ENCODE measurements around the gene MBTD1.

MBTD1 gene

DNA sequence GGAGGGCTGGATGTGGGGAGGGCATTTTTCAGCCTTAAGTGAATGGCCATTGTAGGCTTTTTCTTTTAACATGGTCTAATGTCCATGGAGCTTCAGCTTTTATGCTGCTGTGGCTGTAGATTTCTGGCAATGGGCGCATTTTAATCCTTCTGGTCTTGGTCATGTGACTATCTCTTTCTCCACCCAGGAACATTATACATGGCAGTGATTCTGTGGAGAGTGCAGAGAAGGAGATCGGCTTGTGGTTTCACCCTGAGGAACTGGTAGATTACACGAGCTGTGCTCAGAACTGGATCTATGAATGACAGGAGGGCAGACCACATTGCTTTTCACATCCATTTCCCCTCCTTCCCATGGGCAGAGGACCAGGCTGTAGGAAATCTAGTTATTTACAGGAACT lies 98.3 kb downstream of the MBTD1 start:
- DNase-seq: no peak
- in situ Hi-C loops (cut with HindIII; ENCODE audit: low pct_ligation_motif_present, low pct_unique_long_range_greater_than_20kb, low sequenced_read_pairs): no loop called here

DNA sequence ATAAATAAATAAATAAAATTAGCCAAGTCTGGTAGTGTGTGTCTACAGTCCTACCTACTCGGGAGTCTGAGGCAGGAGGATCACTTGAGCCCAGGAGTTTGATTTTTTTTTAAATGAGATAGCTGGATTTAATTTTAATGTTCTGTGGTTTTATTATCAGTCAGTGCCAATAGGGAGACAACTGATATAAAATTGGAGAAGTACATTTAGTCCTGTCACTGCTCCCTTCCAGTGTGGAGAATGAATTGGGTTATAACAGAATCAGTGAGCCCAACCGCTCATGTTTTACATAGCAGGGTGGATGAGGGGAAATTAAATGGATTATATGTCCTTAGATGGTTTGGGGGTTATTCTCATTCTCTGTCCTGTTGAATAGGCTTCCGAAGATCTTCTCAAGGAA lies 100.2 kb downstream of the MBTD1 start:
- DNase-seq: no peak
- in situ Hi-C loops (cut with HindIII; ENCODE audit: low pct_ligation_motif_present, low pct_unique_long_range_greater_than_20kb, low sequenced_read_pairs): no loop called here

DNA sequence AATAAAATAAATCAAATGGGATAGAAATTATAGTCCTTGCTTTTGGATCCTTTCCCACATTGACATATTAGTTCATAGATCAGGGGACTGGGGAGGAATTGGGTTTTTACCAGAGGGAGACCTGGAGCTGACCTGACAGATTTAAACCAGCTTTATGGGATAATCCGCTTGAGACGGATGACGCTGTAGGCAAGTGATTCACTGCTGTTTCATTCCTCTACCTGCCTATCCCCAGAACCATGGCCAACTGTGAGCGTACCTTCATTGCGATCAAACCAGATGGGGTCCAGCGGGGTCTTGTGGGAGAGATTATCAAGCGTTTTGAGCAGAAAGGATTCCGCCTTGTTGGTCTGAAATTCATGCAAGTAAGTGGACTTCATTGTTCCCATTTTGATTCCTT lies 104.4 kb downstream of the MBTD1 start:
- DNase-seq: no peak
- in situ Hi-C loops (cut with HindIII; ENCODE audit: low pct_ligation_motif_present, low pct_unique_long_range_greater_than_20kb, low sequenced_read_pairs): no loop called here

DNA sequence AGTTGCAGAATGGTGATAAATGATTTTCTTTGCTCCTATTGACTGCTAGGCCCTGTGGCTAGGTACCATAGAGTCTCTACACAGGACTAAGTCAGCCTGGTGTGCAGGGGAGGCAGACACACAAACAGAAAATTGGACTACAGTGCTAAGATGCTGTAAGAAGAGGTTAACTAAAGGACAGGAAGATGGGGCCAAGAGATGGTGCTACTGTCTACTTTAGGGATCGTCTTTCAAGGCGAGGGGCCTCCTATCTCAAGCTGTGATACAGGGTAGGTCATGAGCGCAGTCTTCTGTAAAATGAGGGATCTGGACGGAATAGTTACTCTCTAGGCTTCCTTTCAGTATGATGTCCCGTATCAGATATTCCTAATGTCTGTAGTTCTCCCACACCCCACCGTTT lies 105.7 kb downstream of the MBTD1 start:
- in situ Hi-C loops (cut with HindIII; ENCODE audit: low pct_ligation_motif_present, low pct_unique_long_range_greater_than_20kb, low sequenced_read_pairs): no loop called here
- DNase-seq: no peak

DNA sequence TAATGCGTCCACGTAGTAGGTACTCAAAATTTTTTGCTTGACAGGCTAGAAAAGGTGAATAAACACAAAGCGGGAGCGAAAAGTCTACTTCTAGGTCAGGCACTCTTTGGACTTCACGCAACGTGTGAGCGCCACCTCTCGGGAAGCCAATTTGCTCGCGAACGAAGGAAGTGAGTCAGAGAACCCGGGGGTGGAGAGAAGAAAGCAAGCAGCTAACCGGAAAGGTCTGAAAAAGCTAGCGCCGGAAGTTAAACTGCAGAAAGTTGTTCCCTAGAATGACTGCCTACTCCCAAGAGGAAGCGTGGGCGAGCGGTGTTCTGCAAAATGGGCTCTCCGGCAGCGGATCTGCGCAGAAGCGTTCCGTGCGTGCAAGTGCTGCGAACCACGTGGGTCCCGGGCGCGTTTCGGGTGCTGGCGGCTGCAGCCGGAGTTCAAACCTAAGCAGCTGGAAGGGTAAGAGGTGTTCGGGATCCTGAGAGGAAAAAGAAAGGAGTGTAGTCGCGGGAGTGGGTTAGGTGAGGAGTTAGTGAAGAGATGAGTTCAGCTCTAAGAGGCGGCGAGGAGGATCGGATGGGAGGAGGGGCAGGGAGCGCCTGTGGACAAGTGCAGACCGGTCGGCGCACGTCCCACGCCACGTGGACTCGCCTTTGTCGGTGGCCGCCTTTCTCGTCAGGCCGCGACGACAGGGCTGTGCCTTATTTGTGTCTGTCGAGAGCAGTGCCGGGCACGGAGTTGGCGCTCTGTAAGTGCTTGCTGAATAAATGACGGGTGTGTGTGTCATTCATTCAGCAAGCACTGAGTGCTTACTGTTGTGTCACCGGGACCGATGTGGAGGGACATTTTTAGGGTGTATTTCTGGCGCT lies 106.4 kb downstream of the MBTD1 start, which contains the start of gene NME1:
NME1 (plus strand) TSS at position 350 of the 863 bp plus-strand sequence. CDS start 2,096 bp downstream, outside the sequence.
- in situ Hi-C loops (cut with HindIII; ENCODE audit: low pct_ligation_motif_present, low pct_unique_long_range_greater_than_20kb, low sequenced_read_pairs): no loop called here
- peak; percentile 100 for DNase-seq

DNA sequence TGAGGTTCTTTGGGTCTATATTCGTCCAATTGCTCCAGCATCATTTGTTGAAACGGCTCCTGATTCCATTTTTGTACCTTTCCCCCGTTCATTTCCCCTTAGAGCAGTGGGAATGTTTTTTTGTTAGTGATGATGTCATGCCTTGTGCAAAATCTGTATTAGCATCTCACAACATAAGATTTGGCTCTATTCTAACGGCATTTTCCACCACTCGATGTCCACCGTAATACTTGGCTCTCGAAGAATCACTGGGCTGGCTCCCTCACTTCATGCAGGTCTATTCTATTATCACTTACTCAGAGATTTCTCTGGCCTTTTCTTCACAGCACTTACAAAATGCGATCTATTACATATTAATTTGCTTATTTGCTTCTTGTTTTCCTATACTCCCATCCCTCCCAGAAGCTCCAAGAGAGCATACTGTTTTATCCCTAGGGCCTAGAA lies 107.1 kb downstream of the MBTD1 start:
- DNase-seq: peak; percentile 49
- in situ Hi-C loops (cut with HindIII; ENCODE audit: low pct_ligation_motif_present, low pct_unique_long_range_greater_than_20kb, low sequenced_read_pairs): no loop called here

DNA sequence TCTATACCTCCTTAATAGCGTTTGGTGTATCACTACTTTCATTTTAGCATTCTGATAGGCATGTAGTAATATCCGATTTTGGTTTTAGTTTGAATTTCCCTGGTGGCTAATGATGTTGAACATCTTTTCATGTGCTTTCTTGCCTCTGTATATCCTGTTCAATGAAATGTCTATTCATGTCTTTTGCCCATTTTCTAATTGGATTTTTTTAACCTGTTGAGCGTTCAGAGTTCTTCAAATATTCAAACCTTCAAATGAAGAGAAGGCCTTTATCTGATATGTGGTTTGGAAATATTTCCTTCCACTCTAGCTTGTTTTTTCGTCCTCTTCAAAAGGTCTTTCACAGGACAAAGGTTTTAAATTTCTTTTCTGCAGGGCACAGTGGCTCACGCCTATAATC lies 108.9 kb downstream of the MBTD1 start:
- no peak for DNase-seq
- in situ Hi-C loops (cut with HindIII; ENCODE audit: low pct_ligation_motif_present, low pct_unique_long_range_greater_than_20kb, low sequenced_read_pairs): no loop called here

DNA sequence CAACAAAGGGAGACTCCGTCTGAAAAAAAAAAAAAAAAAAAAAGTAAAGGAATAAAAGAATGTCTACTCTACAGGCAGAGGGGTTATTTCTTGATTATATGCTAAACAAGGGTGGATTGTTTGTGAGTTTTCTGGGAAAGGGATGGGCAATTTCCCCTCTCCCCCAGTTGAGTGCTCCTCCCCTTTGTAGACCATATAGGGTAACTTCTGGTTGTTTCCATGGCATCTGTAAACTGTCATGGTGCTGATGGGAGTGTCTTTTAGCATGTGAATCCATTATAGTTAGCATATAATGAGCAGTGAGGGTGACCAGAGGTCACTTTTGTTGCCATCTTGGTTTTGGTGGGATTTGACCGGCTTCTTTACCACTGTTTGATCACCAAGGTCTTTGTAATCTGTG lies 110.7 kb downstream of the MBTD1 start:
- DNase-seq: no peak
- in situ Hi-C loops (cut with HindIII; ENCODE audit: low pct_ligation_motif_present, low pct_unique_long_range_greater_than_20kb, low sequenced_read_pairs): no loop called here

DNA sequence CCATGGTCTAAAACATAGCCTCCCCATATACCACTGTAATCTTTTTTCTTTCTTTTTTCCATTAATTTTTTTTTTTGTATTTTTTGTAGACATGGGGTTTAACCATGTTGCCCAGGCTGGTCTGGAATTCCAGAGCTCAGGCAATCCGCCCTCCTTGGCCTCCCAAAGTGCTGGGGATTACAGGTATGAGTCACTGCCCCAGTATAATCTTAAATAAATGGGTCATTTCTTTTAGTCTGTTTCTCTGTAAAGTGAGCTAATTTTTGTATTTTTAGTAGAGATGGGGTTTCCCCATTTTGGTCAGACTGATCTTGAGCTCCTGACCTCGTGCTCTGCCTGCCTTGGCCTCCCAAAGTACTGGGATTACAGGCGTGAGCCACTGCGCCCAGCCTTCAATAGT lies 112.2 kb downstream of the MBTD1 start:
- DNase-seq: no peak
- in situ Hi-C loops (cut with HindIII; ENCODE audit: low pct_ligation_motif_present, low pct_unique_long_range_greater_than_20kb, low sequenced_read_pairs): no loop called here

DNA sequence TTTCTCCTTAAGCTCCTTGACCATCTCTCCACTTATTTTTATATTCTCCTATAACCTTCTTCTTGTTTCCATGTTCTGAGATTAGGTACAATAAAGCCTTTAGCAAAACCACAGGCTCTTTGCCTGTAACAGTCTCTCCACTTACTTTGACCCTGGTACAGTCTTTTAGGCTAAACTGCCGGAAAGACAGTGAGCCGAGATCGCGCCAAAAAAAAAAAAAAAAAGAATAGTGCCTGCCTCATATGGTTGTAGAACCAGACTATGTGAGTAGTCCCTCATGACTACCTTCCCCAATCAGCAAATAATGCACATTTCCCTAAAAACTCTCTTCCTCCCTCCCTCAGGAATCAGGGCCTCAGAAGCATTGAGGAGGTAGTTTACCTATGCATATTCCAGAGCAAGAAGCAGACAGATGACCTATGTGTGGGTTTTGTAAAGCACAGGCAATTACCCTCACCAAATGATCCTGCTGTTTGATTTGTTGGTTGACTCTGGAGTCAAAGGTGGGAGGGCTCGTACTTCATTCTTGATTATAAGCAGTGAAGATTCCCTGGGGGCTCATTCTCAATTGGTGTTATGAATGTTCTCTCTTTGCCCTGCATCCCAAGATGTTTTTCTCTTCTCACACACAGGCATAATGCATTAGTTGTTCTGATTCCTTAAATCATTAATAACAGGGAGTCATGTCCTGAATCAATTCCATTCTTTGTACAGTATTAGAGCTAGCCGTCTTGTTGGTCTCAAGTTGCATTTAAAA lies 115.4 kb downstream of the MBTD1 start:
- in situ Hi-C loops (cut with HindIII; ENCODE audit: low pct_ligation_motif_present, low pct_unique_long_range_greater_than_20kb, low sequenced_read_pairs): no loop called here
- DNase-seq: no peak

DNA sequence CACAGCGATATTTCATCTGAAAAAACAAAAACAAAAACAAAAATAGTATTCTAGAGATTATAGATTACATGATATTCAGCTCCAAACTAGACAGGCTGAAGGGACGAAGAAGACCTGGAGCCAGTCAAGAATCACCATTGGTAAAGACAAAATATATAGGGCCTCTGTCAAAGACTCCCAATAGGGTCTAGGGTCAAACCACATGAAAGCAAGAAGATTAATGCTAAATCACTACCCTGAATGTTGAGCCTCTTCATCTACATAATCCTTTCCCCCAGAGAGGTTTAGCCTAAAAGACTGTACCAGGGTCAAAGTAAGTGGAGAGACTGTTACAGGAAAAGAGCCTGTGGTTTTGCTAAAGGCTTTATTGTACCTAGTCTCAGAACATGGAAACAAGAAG lies 117.3 kb downstream of the MBTD1 start:
- in situ Hi-C loops (cut with HindIII; ENCODE audit: low pct_ligation_motif_present, low pct_unique_long_range_greater_than_20kb, low sequenced_read_pairs): no loop called here
- DNase-seq: no peak

DNA sequence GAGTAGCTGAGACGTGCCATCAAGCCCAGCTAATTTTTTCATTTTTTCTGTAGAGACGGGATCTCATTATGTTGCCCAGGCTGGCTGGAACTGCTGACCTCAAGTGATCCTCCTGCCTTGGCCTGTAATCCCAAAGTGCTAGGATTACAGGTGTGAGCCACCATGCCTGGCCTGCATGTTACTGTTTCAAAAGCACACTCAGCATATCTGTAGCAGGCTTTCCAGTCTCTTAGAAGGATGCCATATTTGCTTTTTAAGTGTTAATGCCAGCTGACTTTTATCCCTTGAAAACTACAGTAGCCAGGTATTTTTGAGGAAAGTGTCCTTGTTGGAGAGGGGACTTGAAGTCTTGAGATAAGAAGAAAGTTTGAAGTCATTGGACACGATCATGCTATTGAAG lies 123.9 kb downstream of the MBTD1 start:
- in situ Hi-C loops (cut with HindIII; ENCODE audit: low pct_ligation_motif_present, low pct_unique_long_range_greater_than_20kb, low sequenced_read_pairs): no loop called here
- no peak for DNase-seq

DNA sequence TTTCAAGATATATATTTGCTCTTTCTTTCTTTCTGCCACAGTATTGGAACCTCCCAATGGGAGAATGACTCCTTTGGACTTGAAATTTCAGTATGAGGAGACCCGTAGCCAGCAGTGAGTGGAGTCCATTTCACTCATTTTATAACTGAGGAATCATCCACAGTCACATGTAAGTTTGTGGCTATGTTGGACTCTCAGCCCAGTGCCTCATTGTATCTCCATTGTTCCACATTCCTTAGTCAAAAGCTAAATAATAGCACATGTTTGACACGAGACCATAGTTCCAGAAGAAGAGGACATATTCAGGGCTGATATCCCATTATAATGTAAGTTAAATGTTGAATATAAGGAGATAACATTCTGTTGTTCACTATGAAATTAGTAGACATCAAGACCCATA lies 126.5 kb downstream of the MBTD1 start:
- in situ Hi-C loops (cut with HindIII; ENCODE audit: low pct_ligation_motif_present, low pct_unique_long_range_greater_than_20kb, low sequenced_read_pairs): no loop called here
- no peak for DNase-seq

DNA sequence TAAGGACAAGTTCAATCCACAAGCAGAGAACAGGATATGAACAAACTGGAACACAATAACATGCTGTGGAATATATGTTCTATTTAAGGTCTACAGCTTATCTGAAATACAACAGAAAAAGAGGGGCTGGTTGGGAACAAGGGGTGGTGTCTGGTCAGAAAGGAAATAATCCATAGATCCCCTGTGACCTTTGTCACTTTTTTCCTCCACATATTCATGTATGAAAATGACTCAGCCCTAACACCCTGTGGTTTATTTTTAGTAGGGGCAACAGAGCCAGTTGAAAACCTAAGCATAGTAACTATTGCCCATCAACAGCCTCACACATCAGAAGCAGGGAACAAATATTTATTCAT lies 126.9 kb downstream of the MBTD1 start:
- in situ Hi-C loops (cut with HindIII; ENCODE audit: low pct_ligation_motif_present, low pct_unique_long_range_greater_than_20kb, low sequenced_read_pairs): no loop called here

DNA sequence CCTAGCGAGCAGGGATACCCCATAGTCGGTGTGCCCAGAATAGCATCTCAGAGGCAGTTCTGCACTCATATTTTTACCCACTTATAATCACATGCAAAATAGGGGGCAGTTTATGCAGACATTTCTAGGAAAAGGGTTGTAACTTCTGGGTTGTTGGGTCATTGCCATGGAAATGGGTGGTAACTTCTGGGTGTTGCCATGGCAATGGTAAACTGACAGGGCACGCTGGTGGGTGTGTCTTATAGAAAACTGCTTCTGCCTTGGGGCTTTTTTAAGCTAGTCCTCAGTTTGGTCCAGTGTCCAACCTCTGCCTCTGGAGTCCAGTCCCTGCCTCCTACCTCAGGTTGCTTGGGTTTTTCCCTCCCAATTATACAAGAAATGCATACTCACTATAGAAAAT lies 131.8 kb downstream of the MBTD1 start:
- in situ Hi-C loops (cut with HindIII; ENCODE audit: low pct_ligation_motif_present, low pct_unique_long_range_greater_than_20kb, low sequenced_read_pairs): no loop called here
- no peak for DNase-seq

More for the DNA sequence above, 126.9 kb downstream of the MBTD1 start:
- no peak for DNase-seq
